Measurements from ENCODE around the gene ADAP2.

GRCh38 chr17:30970831-30971567 lies 49.3 kb downstream of the ADAP2 start, which contains the start of gene RNF135:
- TF ChIP-seq CTCF (IDR thresholded peaks at IDR 0.05): peak; percentile 11 to 86 (median 55)
- no peak for TF ChIP-seq EP300 (IDR thresholded peaks at IDR 0.05)
- no peak for TF ChIP-seq POLR2A (IDR thresholded peaks at IDR 0.05)

Measured in ovary (tissue), 3 donors.